Placental pericyte (primary cell): ENCODE data around the gene TBX5. TPM values are rescaled to one million over a fixed set of nuclear protein-coding genes. Genes with fewer than 3 reads are reported as not detected.

Source experiments
- total RNA-seq: library from RNA; depleted of rRNA; stranded (reverse); fragments of >200 nt; gene quantifications from 2 replicates; pipeline ENCODE4 v1.2.3, GENCODE V29; 2012

TBX5 gene
- total RNA-seq = 7.0 and 7.2 TPM in 2 replicates

DNA sequence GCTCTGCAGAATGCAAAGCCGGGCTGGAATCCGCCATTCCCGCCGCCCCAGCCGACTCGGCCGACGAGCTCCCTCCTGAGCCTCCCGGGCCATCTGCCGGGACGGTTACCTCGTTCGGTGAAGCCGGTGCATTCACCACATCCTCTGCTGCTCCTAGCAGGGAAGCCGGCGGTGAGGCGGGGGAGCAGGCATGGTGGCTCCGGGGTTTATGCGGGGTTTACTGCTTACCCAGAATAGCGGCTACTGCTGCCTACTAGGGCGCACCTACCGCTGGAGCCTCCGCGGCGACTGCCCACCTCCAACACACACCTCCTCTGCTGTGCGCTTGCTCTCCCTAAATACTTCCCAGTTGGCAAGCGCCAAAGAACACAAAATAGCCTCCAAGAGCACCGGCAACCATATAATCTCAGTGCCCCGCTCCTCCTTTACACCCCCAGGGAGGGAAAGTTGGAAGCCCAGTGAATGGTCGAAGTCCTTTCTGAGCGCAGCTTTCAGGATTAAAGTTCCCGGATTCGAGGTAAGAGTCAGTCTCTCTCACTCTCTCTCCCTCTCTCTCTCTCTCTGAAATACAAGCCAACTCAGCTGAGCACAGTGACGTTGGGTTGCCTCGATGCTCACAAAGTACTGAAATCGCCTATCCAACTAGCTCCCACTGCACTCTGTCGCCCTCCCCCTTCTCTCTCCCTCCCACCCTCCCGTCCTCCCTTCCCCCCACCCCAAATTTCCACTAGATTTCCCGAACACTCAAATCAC is at the start of gene TBX5:
Gene TBX5 (minus strand): TSS at position 626 of the 753 bp plus-strand sequence. CDS start 2,246 bp downstream, outside the sequence.

